GM19238 (cell line): ENCODE measurements around the gene INKA2.
"Not testable (repeated sequence)": the region's sequence is repeated elsewhere in the genome, so short reads cannot be mapped to it uniquely, and the experiment has no call there.

Source experiments
- DNase-seq: peaks from one replicate; pipeline ENCODE4 v3.0.0; 2011; ENCODE audit warnings: low spot score; ENCODE audit not compliant: insufficient read length

The INKA2 gene

GRCh38 chr1:111750856-111751255 lies 11.7 kb upstream of the INKA2 start:
- no peak for DNase-seq

DNA sequence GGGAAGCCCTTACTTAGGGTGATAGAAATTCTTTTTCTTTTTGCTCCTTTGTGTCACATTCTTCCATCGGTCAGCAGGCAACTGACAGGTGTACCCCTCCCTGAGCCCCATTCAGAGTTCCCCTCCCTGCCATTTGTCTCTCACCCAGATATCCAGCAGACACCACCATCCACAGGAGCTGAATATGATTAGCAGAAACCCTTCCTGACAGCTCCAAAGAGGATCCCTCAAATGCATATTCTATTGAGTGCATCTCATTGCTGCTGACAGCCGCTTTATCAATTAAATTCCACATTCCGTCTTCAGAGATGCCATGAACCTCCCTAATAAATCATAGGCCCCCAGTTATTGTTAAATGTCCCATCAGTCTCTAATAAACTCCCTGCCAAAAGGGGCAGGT lies 10.4 kb upstream of the INKA2 start:
- DNase-seq: no peak

- DNase-seq: no peak
Observed at GRCh38 chr1:111747947-111748346, 8.8 kb upstream of the INKA2 start.

GRCh38 chr1:111747282-111747734 lies 8.1 kb upstream of the INKA2 start:
- DNase-seq: no peak

GRCh38 chr1:111746614-111746999 lies 7.4 kb upstream of the INKA2 start:
- no peak for DNase-seq

GRCh38 chr1:111745675-111746613 lies 6.7 kb upstream of the INKA2 start:
- DNase-seq: no peak

DNA sequence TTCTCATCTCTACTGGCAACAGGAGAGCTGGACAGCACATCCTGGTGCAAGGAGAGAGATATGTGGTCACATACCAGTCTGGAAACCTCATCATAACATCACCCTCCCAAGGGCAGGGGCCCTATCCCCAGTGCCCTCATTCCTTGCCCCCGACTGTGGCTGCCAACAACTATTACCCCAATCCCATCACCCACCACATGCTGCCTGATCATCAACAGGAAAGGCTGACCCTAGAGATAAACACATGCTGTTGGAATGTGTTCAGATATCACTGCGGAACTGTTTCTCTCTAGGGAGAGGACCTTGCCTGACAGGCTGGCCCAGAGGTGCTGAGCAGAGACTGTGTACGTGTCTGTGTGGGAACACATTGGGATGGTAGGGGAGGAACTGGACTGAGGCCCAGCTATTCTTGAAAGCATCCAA lies 4.5 kb upstream of the INKA2 start:
- no peak for DNase-seq

DNA sequence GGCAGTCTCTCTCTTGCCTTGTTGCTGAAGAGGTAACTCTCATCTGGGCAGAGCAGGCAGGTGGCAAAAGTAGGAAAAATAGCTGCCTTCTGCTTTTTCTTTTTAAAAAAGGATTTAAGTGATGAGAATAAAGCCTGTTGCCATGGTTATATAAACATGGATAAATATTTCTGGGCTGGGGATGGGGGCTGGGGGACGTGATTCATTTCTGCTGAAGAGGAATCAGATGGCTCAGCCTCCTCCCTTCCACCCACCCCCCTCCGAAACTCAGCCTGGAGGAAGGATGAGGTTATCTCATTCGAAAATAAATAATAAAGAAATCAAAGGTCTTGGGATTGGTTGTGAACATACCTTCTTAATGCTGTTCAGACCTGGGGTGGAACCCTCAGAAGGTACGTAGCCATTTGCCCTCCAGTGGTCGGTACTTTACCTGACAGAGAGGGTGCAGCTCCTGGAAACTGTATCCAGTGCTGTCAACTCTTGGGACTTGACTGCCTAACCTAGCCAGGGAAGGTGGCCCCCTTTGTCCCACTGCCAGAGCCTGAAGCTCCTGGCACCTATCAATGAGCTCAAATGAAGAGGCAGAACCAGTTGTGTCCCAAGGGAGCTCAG lies 3.8 kb upstream of the INKA2 start:
- no peak for DNase-seq

GRCh38 chr1:111742292-111742691 lies 3.1 kb upstream of the INKA2 start:
- not testable (repeated sequence) for DNase-seq

DNA sequence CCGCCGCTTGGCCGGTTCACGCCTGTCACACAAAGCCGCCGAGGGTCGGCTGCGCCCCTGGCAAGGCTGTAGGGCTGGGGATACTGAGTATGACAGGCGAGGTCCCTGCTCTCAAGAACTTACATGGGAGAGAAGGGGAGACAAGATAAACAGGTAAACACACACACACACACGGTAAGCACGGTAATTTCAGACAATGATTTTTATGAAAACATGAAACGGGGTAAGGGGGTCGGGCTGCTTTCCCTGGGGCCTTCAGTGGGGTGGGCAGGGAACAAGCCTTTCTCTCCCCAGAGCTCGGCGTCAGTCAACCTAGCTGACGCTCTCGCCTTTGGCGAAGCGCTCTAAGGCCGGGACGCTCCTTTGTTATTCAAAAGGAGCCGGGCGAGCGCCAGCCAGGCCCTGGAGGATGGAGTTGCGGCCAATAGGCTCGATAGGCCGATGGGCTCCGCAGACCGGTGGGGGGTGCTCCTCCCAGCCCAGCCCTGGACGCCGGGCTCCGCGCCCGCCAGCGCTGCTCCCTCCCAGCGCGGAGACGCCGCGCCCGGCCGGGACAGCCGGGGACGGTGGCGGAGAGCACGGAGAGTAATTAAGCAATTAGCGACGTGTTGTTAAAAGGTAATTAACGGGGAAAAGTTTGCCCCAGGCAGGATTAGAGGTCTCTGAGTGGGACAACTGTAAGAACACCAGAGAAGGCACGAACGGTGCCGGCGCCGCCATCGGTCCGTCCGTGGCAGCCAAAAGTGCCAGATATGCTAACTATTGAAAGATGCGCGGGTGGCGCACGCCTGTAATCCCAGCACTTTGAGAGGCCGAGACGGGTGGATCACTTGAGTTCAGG lies 950 bp upstream of the INKA2 start:
- no peak for DNase-seq

DNA sequence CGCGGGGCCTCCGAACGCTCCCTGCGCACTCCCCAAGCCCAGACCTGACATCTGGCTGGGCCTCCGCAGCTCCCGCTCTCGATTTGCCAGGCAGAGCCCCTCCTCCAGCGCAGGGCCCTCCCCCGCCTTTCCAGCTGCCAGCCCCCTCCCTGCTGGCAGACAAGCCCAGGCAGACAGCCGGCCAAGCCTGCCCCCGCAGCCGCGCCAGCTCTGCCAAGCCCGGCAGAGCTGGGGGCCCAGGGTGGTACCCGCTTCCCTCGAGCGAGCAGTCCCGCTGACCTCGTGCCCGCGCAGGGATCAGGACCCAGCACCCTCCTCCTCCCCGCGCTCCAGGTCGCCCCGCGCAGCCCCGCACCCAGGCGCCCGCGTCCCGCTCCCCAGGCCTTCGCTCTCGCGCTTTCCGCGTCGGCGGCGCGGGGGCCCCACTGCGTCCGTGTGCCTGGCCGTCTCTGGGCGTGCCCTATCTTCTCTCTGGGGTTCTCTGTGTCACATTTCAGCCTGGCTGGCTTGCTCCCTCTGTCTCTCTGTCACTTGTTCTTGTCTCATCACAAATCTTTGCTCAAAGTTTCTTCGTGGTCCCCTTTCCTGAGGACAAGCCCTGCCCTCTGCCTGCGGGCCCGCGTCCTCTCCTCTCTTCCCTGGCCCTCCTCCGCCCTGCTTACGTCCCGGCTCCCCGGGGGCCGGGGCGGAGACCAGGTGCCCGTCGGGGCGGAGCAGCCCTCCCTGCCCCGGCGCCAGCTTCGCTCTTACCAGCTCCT lies 580 bp downstream of the INKA2 start:
- no peak for DNase-seq

DNA sequence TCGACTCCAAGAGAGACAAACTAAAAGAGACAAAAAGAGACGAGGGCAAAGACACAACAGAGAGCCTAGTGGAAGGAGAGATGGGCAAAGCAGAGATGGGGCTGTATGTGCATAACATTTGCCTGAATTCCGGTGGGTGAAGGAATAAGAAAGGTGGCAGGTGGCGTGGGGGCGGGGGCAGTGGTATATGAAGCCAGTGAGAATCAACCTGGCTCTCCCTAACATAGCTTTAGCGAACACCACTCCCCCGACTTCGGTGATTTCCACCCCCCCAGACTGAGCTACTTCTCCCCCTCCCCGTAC lies 1.1 kb downstream of the INKA2 start:
- DNase-seq: no peak

GRCh38 chr1:111737216-111738132 lies 1.7 kb downstream of the INKA2 start:
- DNase-seq: no peak

GRCh38 chr1:111736548-111737215 lies 2.5 kb downstream of the INKA2 start:
- no peak for DNase-seq

- DNase-seq: no peak
Observed at GRCh38 chr1:111735858-111736544, 3.2 kb downstream of the INKA2 start.

GRCh38 chr1:111735321-111735720 lies 3.9 kb downstream of the INKA2 start:
- no peak for DNase-seq

DNA sequence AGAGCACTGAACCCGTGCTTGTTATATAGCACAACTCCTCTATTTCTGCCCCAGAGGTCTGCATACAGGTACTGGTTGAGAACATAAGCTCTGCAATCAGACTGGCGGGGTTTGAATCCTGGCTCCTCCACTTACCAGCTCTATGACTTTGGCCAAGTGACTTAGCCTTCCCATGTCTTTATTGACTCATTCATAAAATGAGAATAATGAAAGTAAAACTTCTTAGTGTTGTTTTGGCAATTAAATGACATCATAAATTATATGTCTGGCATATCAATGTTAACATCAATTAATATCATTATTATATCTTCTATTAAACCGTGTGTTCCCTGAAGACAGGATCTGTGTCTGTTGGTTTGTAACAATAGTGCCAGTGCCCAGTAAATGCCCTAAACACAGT lies 4.3 kb downstream of the INKA2 start:
- no peak for DNase-seq

DNA sequence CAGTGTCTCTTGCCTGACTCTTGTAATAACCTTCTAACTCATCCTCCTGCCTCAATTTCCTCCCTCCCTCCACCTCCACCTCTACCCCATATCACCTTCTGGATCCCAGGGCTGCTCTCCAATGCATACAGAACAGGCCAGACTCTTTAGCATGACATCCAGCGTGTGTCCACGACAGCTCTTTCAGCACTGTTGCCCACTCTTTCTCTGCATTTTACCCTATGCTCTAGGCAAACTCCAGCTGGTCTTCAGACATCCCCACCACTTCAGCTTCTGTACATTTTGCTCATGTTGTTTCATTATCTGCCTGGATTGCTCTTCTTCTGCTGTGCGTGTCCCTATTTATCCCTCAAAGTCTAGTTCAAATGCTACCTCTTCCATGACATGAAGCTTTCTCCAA lies 4.8 kb downstream of the INKA2 start:
- DNase-seq: no peak

DNA sequence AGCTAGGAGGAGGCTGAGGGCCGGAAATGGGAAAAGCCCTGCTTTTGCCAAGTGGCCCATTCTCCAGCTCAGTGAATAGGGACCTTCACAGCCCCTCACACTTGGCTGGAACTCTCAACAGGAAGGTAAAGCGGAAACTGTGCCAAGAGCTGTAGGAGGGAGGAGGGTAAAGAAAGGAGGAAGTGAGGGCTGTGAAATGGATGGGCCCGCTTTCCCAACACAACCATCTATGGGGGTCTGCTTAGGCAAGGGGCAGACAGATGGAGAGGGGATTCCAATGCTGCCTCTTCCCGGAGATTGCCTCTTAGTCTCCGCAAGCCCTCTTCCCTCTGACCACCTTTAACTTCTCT lies 5.2 kb downstream of the INKA2 start:
- DNase-seq: no peak
